ENCODE results near the gene GCK. TPM values are rescaled to one million over a fixed set of nuclear protein-coding genes. Genes with fewer than 3 reads are reported as not detected.

Gene GCK
- polyA plus RNA-seq, 3 donors from 2014 or later = not detected

Other genes starting within 250 kb of the GCK start
- under 1 TPM in 1 of 3 donors, not detected in 2; 0.22 TPM for gene SPDYE1, start 191.5 kb downstream of the GCK start, polyA plus RNA-seq
- gene DBNL, start 144.7 kb downstream of the GCK start, polyA plus RNA-seq = 100 to 1,000 TPM; 237 to 306 (median 285) TPM
- gene PGAM2, start 123.9 kb downstream of the GCK start, polyA plus RNA-seq = not detected
- 10 to 100 TPM in 1 of 3 donors, 1 to 10 TPM in 2; 5.1 to 23.3 (median 7.2) TPM for gene POLM, start 106.9 kb downstream of the GCK start, polyA plus RNA-seq
- 1 to 10 TPM in 2 of 3 donors, not detected in 1; 1.5 TPM for gene AEBP1, start 85.1 kb downstream of the GCK start, polyA plus RNA-seq
- 10 to 100 TPM; 39.8 to 65.7 (median 48.4) TPM for gene POLD2, start 65.9 kb downstream of the GCK start, polyA plus RNA-seq
- not detected for gene MYL7, start 48.1 kb downstream of the GCK start, polyA plus RNA-seq
- gene YKT6, start 11.5 kb upstream of the GCK start, polyA plus RNA-seq = 10 to 100 TPM; 39.1 to 64.9 (median 56.9) TPM
- not detected for gene CAMK2B, start 136.2 kb upstream of the GCK start, polyA plus RNA-seq